HEK293 (cell line): Measurements from ENCODE around the gene SFXN3.

Experiments used
- WT1 ChIP-seq: fragments of 450-650 bp; formaldehyde crosslinking; IDR thresholded peaks from 2 replicates; pipeline ENCODE4 v1.5.1; 2016; ENCODE audit warnings: missing biosample characterization, missing genetic modification characterization
- ZNF211 ChIP-seq: fragments of 450-650 bp; formaldehyde crosslinking; IDR thresholded peaks from 2 replicates; pipeline ENCODE4 v1.5.1; 2016; ENCODE audit warnings: low read depth, missing biosample characterization, missing genetic modification characterization
- ZNF624 ChIP-seq: fragments of 450-650 bp; formaldehyde crosslinking; IDR thresholded peaks from 2 replicates; pipeline ENCODE4 v1.5.1; 2017; ENCODE audit warnings: missing biosample characterization, missing genetic modification characterization
- ZNF677 ChIP-seq: fragments of 450-650 bp; IDR thresholded peaks from 2 replicates; pipeline ENCODE4 v1.5.0; 2018; ENCODE audit warnings: missing biosample characterization, mild to moderate bottlenecking, missing genetic modification characterization, moderate library complexity

- TF ChIP-seq ZNF211 (tag by site-specific recombination) (no peak), ZNF677 (tag by site-specific recombination) (no peak), ZNF624 (no peak), WT1 (tag by site-specific recombination) (no peak)
These were observed 54.8 kb downstream of the SFXN3 start for GRCh38 chr10:101085846-101086245.
